BJ (cell line): ENCODE data around the gene BRDT. TPM values are rescaled to one million over a fixed set of nuclear protein-coding genes. Genes with fewer than 3 reads are reported as not detected.

Experiments used
- CTCF ChIA-PET: fragments of 350-600 bp; formaldehyde crosslinking; extraction: SDS; loops from one replicate; lab custom pipeline; 2021; ENCODE audit warnings: antibody characterized with exemption, inconsistent platforms; lab: Yijun Ruan, JAX
- POLR2A ChIA-PET: fragments of 300-600 bp; sonication (Branson Sonifier 250); formaldehyde crosslinking; extraction: SDS; loops from one replicate; lab custom pipeline; 2021; ENCODE audit warnings: antibody characterized with exemption; lab: Charles Lee
- DNase-seq: peaks from one replicate; pipeline ENCODE4 v3.0.0-alpha.2; 2011; ENCODE audit warnings: low read depth
- H3K27me3 ChIP-seq: 2 replicates; pipeline ENCODE4 v1.6.0; 2011; ENCODE audit warnings: low read length; ENCODE audit not compliant: control insufficient read depth, insufficient read depth
- H3K36me3 ChIP-seq: 2 replicates; pipeline ENCODE4 v1.5.1; 2011; ENCODE audit warnings: low read length; ENCODE audit not compliant: control insufficient read depth, insufficient read depth
- H3K4me3 ChIP-seq: 2 replicates; pipeline ENCODE4 v1.5.1; 2011; ENCODE audit warnings: low read depth, mild to moderate bottlenecking, control low read depth, low read length
- CTCF ChIP-seq: IDR thresholded peaks from 2 replicates; pipeline ENCODE4 v1.5.1; 2011; ENCODE audit warnings: low read depth, mild to moderate bottlenecking, control low read depth, inconsistent platforms, low read length, moderate library complexity; ENCODE audit not compliant: insufficient read depth
- polyA plus RNA-seq: library from polyadenylated mRNA; depleted of rRNA; stranded (reverse); fragments of >200 nt; gene quantifications from 2 replicates; pipeline ENCODE4 v1.2.3, GENCODE V29; 2011

The BRDT gene
- polyA plus RNA-seq, 1 experiment, result not detected

- POLR2A ChIA-PET, result no interaction called here
- CTCF ChIA-PET, result no interaction called here
- H3K27me3 ChIP-seq, result no peaks in the 10 kb centered on the region
- H3K4me3 ChIP-seq, result peak overlapping the region; percentile 27
- no peak for DNase-seq
- no peak for TF ChIP-seq CTCF
- no peaks in the 10 kb centered on the region for H3K36me3 ChIP-seq
These were observed 80.2 kb downstream of the BRDT start for GRCh38 chr1:92029241-92029922.

- H3K27me3 ChIP-seq, result no peaks in the 10 kb centered on the region
- no peak for DNase-seq
- H3K36me3 ChIP-seq, result no peaks in the 10 kb centered on the region
- ChIA-PET CTCF (interaction anchor here (1.2 kb wide), 1 partner anchor 261 kb away, joined by 4 read pairs; no protein-coding TSS in a partner anchor), POLR2A (no interaction called here)
- no peak for TF ChIP-seq CTCF
- H3K4me3 ChIP-seq, result no peak overlapping the region
These were observed 81.5 kb downstream of the BRDT start for GRCh38 chr1:92030656-92031107.

GRCh38 chr1:92031281-92032110, 82.3 kb downstream of the BRDT start:
- no peak for TF ChIP-seq CTCF
- CTCF ChIA-PET, result interaction anchor here (1.2 to 1.4 kb wide), 2 partner anchors 260 kb away, joined by 3 to 4 read pairs; no protein-coding TSS in a partner anchor
- DNase-seq, result no peak
- Histone ChIP-seq H3K36me3 (no peaks in the 10 kb centered on the region), H3K27me3 (no peaks in the 10 kb centered on the region), H3K4me3 (no peak overlapping the region)
- POLR2A ChIA-PET, result no interaction called here

- Histone ChIP-seq H3K27me3 (no peaks in the 10 kb centered on the region; the same call in 1 of the 2 replicates), H3K4me3 (no peak overlapping the region), H3K36me3 (no peaks in the 10 kb centered on the region)
- DNase-seq, result no peak
- ChIA-PET POLR2A (no interaction called here), CTCF (no interaction called here)
- no peak for TF ChIP-seq CTCF
These were observed 88.2 kb downstream of the BRDT start for GRCh38 chr1:92037400-92037799.

- no peak for DNase-seq
- TF ChIP-seq CTCF, result no peak
- POLR2A ChIA-PET, result no interaction called here
- Histone ChIP-seq H3K36me3 (no peaks in the 10 kb centered on the region), H3K27me3 (no peaks in the 10 kb centered on the region; the same call in 1 of the 2 replicates), H3K4me3 (no peak overlapping the region)
- CTCF ChIA-PET, result no interaction called here
These were observed 89.6 kb downstream of the BRDT start for GRCh38 chr1:92038695-92039346.
